ENCODE measurements around the gene TIMM21.

Gene TIMM21

GRCh38 chr18:74172697-74173433 is 24.5 kb downstream of the TIMM21 start:
- no peak for TF ChIP-seq MAX (IDR thresholded peaks at IDR 0.05)
- TF ChIP-seq FOXM1 (IDR thresholded peaks at IDR 0.05; ENCODE audit: borderline replicate concordance, low read depth) = no peak
- no peak for TF ChIP-seq RAD21 (IDR thresholded peaks at IDR 0.05; ENCODE audit: low read depth)
- no peak for TF ChIP-seq TAF1 (IDR thresholded peaks at IDR 0.05; ENCODE audit: low read depth)
- no peak for TF ChIP-seq EP300 (IDR thresholded peaks at IDR 0.05; ENCODE audit: borderline replicate concordance)
- no peak for TF ChIP-seq YY1 (IDR thresholded peaks at IDR 0.05; ENCODE audit: low read depth)
- no peak for TF ChIP-seq CREB1 (IDR thresholded peaks at IDR 0.05; ENCODE audit: low read depth)
- TF ChIP-seq TCF12 (IDR thresholded peaks at IDR 0.05; ENCODE audit: low read depth) = no peak
- no peak for TF ChIP-seq NFIC (IDR thresholded peaks at IDR 0.05)
- TF ChIP-seq REST (IDR thresholded peaks at IDR 0.05; ENCODE audit: low read depth) = no peak
- no peak for TF ChIP-seq EGR1 (IDR thresholded peaks at IDR 0.05)
- no peak for TF ChIP-seq USF1 (IDR thresholded peaks at IDR 0.05)
- TF ChIP-seq ZBTB7A (IDR thresholded peaks at IDR 0.05; ENCODE audit: low read depth) = no peak
- TF ChIP-seq TEAD4 (IDR thresholded peaks at IDR 0.05) = no peak
- TF ChIP-seq CEBPB (IDR thresholded peaks at IDR 0.05) = no peak

- TF ChIP-seq TCF12 (IDR thresholded peaks at IDR 0.05; ENCODE audit: low read depth) (no peak), MAX (IDR thresholded peaks at IDR 0.05) (no peak), TAF1 (IDR thresholded peaks at IDR 0.05; ENCODE audit: low read depth) (no peak), FOXM1 (IDR thresholded peaks at IDR 0.05; ENCODE audit: borderline replicate concordance, low read depth) (no peak), RAD21 (IDR thresholded peaks at IDR 0.05; ENCODE audit: low read depth) (no peak), TEAD4 (IDR thresholded peaks at IDR 0.05) (no peak), ZBTB7A (IDR thresholded peaks at IDR 0.05; ENCODE audit: low read depth) (no peak), CEBPB (IDR thresholded peaks at IDR 0.05) (no peak), CREB1 (IDR thresholded peaks at IDR 0.05; ENCODE audit: low read depth) (no peak), NFIC (IDR thresholded peaks at IDR 0.05) (no peak), USF1 (IDR thresholded peaks at IDR 0.05) (no peak), EGR1 (IDR thresholded peaks at IDR 0.05) (no peak), EP300 (IDR thresholded peaks at IDR 0.05; ENCODE audit: borderline replicate concordance) (no peak)
Observed at GRCh38 chr18:74173434-74173750, 25.1 kb downstream of the TIMM21 start.

GRCh38 chr18:74175658-74176057 is 27.3 kb downstream of the TIMM21 start:
- no peak for TF ChIP-seq USF1 (IDR thresholded peaks at IDR 0.05)
- no peak for TF ChIP-seq TEAD4 (IDR thresholded peaks at IDR 0.05)
- no peak for TF ChIP-seq TCF12 (IDR thresholded peaks at IDR 0.05; ENCODE audit: low read depth)
- TF ChIP-seq CEBPB (IDR thresholded peaks at IDR 0.05) = no peak
- TF ChIP-seq RAD21 (IDR thresholded peaks at IDR 0.05; ENCODE audit: low read depth) = no peak
- no peak for TF ChIP-seq TAF1 (IDR thresholded peaks at IDR 0.05; ENCODE audit: low read depth)
- no peak for TF ChIP-seq NFIC (IDR thresholded peaks at IDR 0.05)
- no peak for TF ChIP-seq EP300 (IDR thresholded peaks at IDR 0.05; ENCODE audit: borderline replicate concordance)
- no peak for TF ChIP-seq FOXM1 (IDR thresholded peaks at IDR 0.05; ENCODE audit: borderline replicate concordance, low read depth)
- TF ChIP-seq CREB1 (IDR thresholded peaks at IDR 0.05; ENCODE audit: low read depth) = no peak

- no peak for TF ChIP-seq YY1 (IDR thresholded peaks at IDR 0.05; ENCODE audit: low read depth)
- TF ChIP-seq REST (IDR thresholded peaks at IDR 0.05; ENCODE audit: low read depth) = no peak
- TF ChIP-seq MAX (IDR thresholded peaks at IDR 0.05) = no peak
- no peak for TF ChIP-seq TCF12 (IDR thresholded peaks at IDR 0.05; ENCODE audit: low read depth)
- no peak for TF ChIP-seq EGR1 (IDR thresholded peaks at IDR 0.05)
- TF ChIP-seq CEBPB (IDR thresholded peaks at IDR 0.05) = no peak
- TF ChIP-seq CREB1 (IDR thresholded peaks at IDR 0.05; ENCODE audit: low read depth) = no peak
- no peak for TF ChIP-seq NFIC (IDR thresholded peaks at IDR 0.05)
- no peak for TF ChIP-seq TEAD4 (IDR thresholded peaks at IDR 0.05)
- TF ChIP-seq EP300 (IDR thresholded peaks at IDR 0.05; ENCODE audit: borderline replicate concordance) = no peak
- no peak for TF ChIP-seq FOXM1 (IDR thresholded peaks at IDR 0.05; ENCODE audit: borderline replicate concordance, low read depth)
- TF ChIP-seq ZBTB7A (IDR thresholded peaks at IDR 0.05; ENCODE audit: low read depth) = no peak
- TF ChIP-seq USF1 (IDR thresholded peaks at IDR 0.05) = no peak
- TF ChIP-seq TAF1 (IDR thresholded peaks at IDR 0.05; ENCODE audit: low read depth) = no peak
- TF ChIP-seq RAD21 (IDR thresholded peaks at IDR 0.05; ENCODE audit: low read depth) = no peak
Observed at GRCh38 chr18:74178884-74179283, 30.6 kb downstream of the TIMM21 start.
